ENCODE results near the gene CTU2. TPM values are rescaled to one million over a fixed set of nuclear protein-coding genes. Genes with fewer than 3 reads are reported as not detected.

CTU2 gene
- total and polyA plus RNA-seq, 2 of the 8 experiments (the other 6 are each of a cell fraction or from before 2014, with no cell fraction given), result 32.7 to 42.9 TPM

DNA sequence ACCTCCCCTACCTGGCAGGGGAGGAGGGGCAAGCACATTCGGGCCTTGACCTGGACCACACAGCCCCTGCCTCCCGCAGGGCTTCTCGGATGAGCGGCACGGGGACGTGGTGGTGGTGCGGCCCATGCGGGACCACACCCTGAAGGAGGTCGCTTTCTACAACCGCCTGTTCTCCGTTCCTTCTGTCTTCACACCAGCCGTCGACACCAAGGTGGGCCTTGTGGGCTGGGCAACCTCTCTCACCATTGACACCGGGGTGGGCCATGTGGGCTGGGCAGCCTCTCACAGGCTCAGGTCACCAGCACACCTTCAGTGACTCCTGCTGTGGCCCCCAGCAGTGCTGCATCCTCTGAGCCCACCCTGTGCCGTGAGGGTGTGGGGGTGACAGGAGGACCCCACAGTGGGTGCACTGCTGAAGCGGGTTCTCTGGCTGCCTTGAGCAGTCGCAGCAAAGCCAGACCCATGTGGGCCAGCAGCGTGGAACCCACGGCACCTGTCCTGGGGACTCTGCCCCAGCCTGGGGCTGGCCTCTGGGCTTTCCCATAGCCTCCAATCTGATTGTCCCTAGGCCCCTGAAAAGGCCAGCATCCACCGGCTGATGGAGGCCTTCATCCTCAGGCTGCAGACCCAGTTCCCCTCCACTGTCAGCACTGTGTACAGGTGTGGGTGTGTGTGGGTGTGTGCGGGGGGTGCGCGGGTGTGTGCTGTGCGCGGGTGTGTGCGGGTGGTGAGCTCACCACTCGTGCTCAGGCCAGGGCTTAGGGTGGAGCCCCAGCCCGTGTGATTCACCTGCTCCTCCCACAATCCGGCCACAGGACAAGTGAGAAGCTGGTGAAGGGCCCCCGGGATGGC, 7.5 kb downstream of the CTU2 start:
- H4K20me1 ChIP-seq (replicated peaks in 1 of 2; ENCODE audit: control insufficient read depth in 1 of 2, insufficient read depth in 2 of 2, low read length in 2 of 2), result peaks cover 6 to 10% of the 10 kb centered on the region in 2 experiments
- 91% methylated on average over 29 of the region's 30 CpGs; no CpG with 5 or more reads in 1 of the 2 experiments for WGBS, 2 experiments (ENCODE audit: extremely low coverage in 1 of 2, insufficient coverage in 1 of 2, insufficient read length in 1 of 2, insufficient replicate concordance in 2 of 2, low coverage in 1 of 2, low lambda C conversion rate in 2 of 2, missing lambda C conversion rate in 1 of 2)
- no peak overlapping the region for H3K18ac ChIP-seq (ENCODE audit: extremely low read depth, low read length)
- peaks cover 0 to 1% of the 10 kb centered on the region in 2 experiments; a peak in 1 of 4 replicates for H3K79me2 ChIP-seq (ENCODE audit: control insufficient read depth in 1 of 2, insufficient read depth in 2 of 2, low read length in 2 of 2)
- H2BK120ac ChIP-seq (replicated peaks; ENCODE audit: low read depth, low read length), result no peak overlapping the region
- no peak overlapping the region for H3K27ac ChIP-seq (ENCODE audit: low read depth, low read length)
- H3K4ac ChIP-seq (replicated peaks; ENCODE audit: insufficient read length, low read depth, low read length), result no peak overlapping the region
- H3K27me3 ChIP-seq (replicated peaks in 1 of 4; ENCODE audit: control insufficient read depth in 3 of 4, extremely low read depth in 1 of 4, insufficient read depth in 3 of 4, low read length in 3 of 4), result no peaks in the 10 kb centered on the region
- H3K9me3 ChIP-seq (ENCODE audit: insufficient read depth in 2 of 2, low read depth in 1 of 2, low read length in 1 of 2), result no peaks in the 10 kb centered on the region
- DNase-seq (ENCODE audit: low read depth in 1 of 2, low spot score in 2 of 2) (no peak), FAIRE-seq (no peak)
- no peak overlapping the region for H2BK15ac ChIP-seq (ENCODE audit: low read length)
- H3K79me1 ChIP-seq (ENCODE audit: low read depth, low read length), result peaks cover 4% of the 10 kb centered on the region
- H4K91ac ChIP-seq (replicated peaks; ENCODE audit: insufficient read length, low read length), result no peak overlapping the region
- H2AFZ ChIP-seq (ENCODE audit: low read length), result no peak overlapping the region
- peaks cover 0 to 3% (median 0%) of the 10 kb centered on the region in 4 experiments; a peak in 1 of 7 replicates for H3K4me1 ChIP-seq (replicated peaks in 1 of 4; ENCODE audit: control insufficient read depth in 3 of 4, insufficient read depth in 4 of 4, low read length in 3 of 4)
- POLR2A ChIA-PET (ENCODE audit: partially characterized antibody), result interaction anchor here (1.8 kb wide), 1 partner anchor 8 kb away, joined by 8 read pairs; the partner anchor contains the start of genes CTU2 and RNF166
- no peak overlapping the region; the same call in 1 of the 2 replicates for H4K8ac ChIP-seq (ENCODE audit: extremely low read depth, insufficient read depth, low read length)
- CTCF ChIA-PET (ENCODE audit: partially characterized antibody), result interaction anchor here (1.5 to 6.3 kb wide), 4 partner anchors 8 to 85 kb away, joined by 4 to 33 read pairs (median 10); partner anchors contain the start of genes CTU2 and RNF166
- no peak overlapping the region for H2BK12ac ChIP-seq (ENCODE audit: low read depth, low read length)
- no peak overlapping the region for H2BK20ac ChIP-seq (ENCODE audit: low read length)
- H4K5ac ChIP-seq (ENCODE audit: insufficient read length, low read depth, low read length), result no peak overlapping the region
- H3K4me3 ChIP-seq (ENCODE audit: extremely low read depth in 1 of 4, insufficient read depth in 2 of 4, low read depth in 3 of 4, low read length in 4 of 4), result no peak overlapping the region
- no peak overlapping the region for H3K4me2 ChIP-seq (ENCODE audit: insufficient read depth in 1 of 2, low read depth in 2 of 2, low read length in 2 of 2)
- no peak overlapping the region for H3K9ac ChIP-seq (replicated peaks in 1 of 4; ENCODE audit: extremely low read depth in 1 of 4, low read depth in 3 of 4, low read length in 3 of 4)
- no peak overlapping the region for H2BK5ac ChIP-seq (ENCODE audit: low read depth, low read length)
- no peak overlapping the region for H3K56ac ChIP-seq (replicated peaks; ENCODE audit: insufficient read length, low read depth, low read length)
- peaks cover 4 to 31% (median 18%) of the 10 kb centered on the region in 4 experiments; a peak in 5 of 8 replicates for H3K36me3 ChIP-seq (ENCODE audit: control insufficient read depth in 2 of 4, insufficient read depth in 4 of 4, low read length in 3 of 4)
- H3K23ac ChIP-seq (ENCODE audit: insufficient read length), result no peak overlapping the region
- H2AK5ac ChIP-seq (ENCODE audit: low read depth, low read length), result no peak overlapping the region
- no peaks in the 10 kb centered on the region for H3K23me2 ChIP-seq (ENCODE audit: low read depth, low read length)
- H3K14ac ChIP-seq (ENCODE audit: insufficient read length), result no peak overlapping the region
- TF ChIP-seq POLR2A (IDR thresholded peaks at IDR 0.05; ENCODE audit: control extremely low read depth in 1 of 2, low read depth in 2 of 2, low read length in 2 of 2), result no peak
- TF ChIP-seq CHD1 (IDR thresholded peaks at IDR 0.05; ENCODE audit: low read depth, low read length), result no peak
- TF ChIP-seq TEAD4 (IDR thresholded peaks at IDR 0.05; ENCODE audit: low read depth, low read length), result no peak
- no peak for TF ChIP-seq TCF12 (IDR thresholded peaks at IDR 0.05; ENCODE audit: low read depth, low read length)
- TF ChIP-seq KDM1A (IDR thresholded peaks at IDR 0.05; ENCODE audit: borderline replicate concordance, low read length), result no peak
- TF ChIP-seq CREB1 (IDR thresholded peaks at IDR 0.05), result no peak
- no peak for TF ChIP-seq CBX8 (IDR thresholded peaks at IDR 0.05; ENCODE audit: borderline replicate concordance, low read depth, low read length)
- TF ChIP-seq GABPA (IDR thresholded peaks at IDR 0.05; ENCODE audit: borderline replicate concordance, insufficient read depth, low read length), result no peak
- no peak for TF ChIP-seq SIN3A (conservative IDR thresholded peaks at IDR 0.05 in 1 of 2, IDR thresholded peaks at IDR 0.05 in 1 of 2; ENCODE audit: low read depth in 1 of 2, low read length in 2 of 2)
- TF ChIP-seq SAP30 (IDR thresholded peaks at IDR 0.05; ENCODE audit: insufficient read depth, insufficient replicate concordance, low read length), result no peak
- TF ChIP-seq, protein P1, sequence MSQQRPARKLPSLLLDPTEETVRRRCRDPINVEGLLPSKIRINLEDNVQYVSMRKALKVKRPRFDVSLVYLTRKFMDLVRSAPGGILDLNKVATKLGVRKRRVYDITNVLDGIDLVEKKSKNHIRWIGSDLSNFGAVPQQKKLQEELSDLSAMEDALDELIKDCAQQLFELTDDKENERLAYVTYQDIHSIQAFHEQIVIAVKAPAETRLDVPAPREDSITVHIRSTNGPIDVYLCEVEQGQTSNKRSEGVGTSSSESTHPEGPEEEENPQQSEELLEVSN (IDR thresholded peaks at IDR 0.05), result no peak

All from H1 (cell line).